GM21786 (cell line): ENCODE data around the gene CACNG5.

Experiments
- ATAC-seq: cut with Tn5 transposase; IDR thresholded peaks from one replicate; pipeline ENCODE4 v1.9.1; 2021; ENCODE audit not compliant: unreplicated experiment

CACNG5 gene

DNA sequence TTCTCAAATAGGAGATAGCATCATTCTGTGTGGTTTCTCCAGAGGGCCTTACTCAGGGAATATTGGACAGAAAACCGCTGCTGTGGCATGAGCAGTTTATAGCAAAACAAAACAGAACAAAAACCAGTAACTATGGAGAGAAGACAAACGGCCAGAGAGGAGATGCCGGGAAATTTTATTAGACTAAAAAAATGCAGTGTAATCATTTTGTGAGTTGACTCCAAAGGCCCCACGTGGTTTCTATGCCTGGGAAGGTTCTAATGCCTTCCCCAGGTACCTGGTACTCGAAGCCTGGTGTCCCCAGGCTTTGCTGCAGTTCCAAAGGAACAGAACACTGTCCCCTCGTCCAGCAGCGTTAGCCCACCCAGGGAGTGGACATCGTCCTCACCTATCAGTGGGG lies 12.9 kb upstream of the CACNG5 start:
- no peak for ATAC-seq

DNA sequence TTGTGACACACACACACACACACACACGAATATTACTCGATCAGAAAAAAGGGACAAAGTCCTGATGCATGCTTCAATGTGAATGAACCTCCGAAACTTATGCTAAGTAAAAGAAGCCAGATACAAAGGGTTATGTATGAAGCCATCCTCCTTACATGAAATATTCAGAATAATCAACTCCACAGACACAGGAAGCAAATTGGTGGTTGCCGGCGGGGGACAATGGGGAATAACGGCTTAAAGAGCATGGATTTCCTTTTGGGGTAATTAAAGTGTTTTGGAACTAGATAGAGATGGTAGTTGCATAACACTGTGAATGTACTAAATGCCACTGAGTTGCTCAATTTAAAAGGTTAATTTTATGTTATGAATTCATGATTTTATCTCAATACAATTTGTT lies 8.1 kb upstream of the CACNG5 start:
- ATAC-seq: no peak

DNA sequence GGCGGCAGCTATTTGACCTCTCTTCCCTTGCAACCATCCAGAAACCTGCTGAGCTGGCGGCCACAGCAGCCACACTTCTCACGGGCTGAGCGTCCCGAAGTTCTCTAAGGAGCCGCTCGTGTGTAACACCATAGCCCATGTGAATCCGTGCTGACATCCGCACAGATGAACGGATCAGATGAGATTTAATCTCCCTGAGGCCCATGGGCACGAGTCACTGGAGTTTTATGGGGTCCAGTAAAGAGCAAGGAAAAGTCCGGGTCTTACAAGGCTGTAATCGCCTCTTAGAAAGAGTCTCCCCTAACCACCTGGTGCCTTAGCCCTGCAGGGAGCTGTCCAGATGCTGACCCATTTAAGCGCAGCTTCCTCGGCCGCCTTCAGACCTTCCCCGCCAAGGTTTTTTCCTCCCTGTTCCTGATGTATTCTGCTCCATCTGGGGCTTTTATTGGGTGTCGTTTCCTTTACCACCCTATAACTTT lies 5.5 kb upstream of the CACNG5 start:
- no peak for ATAC-seq

DNA sequence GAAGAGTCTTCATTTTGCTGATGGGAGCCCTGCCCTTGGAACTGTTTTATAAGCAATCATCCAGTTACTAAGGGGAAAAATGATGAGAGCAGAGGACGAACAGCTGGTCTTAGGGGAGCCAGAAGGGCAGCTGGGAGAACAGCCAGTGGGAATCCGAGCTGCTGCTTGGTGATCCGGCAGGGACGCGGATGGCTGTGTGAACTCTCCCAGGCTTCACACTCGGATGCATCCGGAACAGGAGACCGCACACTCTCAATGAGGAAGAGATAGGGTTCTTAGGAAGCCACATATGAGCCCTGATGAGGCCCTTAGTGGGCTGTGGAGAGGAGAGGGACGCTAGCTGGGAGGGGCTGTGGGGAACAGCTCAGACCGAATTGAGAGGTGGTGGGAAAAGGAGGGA lies 5.0 kb upstream of the CACNG5 start:
- no peak for ATAC-seq

DNA sequence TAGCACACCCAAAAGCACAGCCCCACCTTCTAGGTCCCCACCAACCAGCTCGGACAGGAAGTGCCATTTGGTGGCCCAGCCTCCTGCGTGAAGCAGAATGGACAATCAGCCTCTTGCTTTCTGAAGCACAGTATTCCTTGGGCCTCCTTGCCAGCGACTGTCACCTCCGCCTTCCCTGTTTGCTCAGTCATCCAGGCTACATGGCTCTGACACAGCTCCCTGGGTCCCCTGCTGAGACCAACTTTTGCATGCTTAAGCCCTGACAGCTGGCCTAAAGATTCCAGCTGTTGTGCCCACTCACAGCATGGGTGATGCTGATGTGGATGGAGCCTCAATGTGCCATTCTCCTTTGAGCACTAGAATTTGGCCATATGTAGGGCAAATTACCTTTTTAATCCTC lies 4.5 kb upstream of the CACNG5 start:
- no peak for ATAC-seq

DNA sequence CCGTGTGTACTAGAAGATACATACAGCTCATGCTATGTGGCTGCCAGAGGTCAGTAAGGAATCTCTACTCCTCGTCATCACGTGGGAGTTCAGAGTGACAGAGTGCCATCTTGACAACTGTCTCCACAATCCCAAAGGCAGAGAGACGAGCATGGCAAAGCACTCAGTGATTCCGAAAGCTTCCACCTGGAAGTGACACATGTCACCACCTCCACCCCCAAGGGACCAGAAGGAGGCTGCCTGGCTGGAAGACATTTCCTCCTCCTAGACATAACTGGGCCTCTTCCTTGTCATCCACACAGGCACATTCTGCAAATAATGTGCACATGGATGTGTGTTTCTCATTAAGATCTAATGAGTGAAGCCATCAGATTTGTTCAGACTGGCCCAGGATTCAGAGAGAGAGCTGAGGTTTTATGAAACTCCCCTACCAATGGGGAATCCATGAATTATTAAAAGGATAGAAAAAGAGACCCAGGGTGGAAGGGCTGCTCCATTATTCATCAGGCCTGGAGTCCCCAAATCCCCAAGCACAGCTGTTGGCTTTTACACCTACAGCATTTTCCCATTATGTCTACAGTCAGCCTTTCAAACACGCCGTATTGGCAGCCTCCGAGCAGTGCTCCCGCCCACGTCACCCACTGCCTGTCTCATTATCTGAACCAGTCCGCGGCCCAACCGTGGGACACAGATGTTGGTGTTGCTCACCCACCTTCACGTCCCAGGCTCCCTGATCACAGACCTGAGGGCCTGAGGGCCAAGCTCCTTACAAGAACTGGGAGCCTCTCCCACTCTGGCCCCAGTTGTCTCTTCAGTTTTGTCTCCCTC lies 3.3 kb upstream of the CACNG5 start:
- no peak for ATAC-seq

DNA sequence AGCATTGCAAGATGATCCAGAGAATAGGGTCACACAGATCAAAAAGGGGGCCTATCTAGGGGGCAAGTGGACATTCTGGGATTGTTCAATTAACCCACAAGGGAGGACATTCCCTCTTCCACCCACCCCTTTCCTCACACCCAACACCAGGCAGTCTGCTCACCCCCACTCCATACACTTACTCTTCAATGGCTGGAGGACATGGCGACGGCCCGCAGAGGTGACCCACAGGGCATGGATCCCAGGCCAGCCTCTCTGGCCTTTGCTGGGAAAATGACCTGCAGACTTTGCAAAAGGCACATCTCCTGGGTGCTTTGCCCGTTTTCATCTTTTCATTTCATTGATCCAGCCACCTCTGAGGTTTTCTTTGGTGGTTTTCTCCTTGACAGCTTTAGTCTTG lies 1.7 kb upstream of the CACNG5 start:
- no peak for ATAC-seq

DNA sequence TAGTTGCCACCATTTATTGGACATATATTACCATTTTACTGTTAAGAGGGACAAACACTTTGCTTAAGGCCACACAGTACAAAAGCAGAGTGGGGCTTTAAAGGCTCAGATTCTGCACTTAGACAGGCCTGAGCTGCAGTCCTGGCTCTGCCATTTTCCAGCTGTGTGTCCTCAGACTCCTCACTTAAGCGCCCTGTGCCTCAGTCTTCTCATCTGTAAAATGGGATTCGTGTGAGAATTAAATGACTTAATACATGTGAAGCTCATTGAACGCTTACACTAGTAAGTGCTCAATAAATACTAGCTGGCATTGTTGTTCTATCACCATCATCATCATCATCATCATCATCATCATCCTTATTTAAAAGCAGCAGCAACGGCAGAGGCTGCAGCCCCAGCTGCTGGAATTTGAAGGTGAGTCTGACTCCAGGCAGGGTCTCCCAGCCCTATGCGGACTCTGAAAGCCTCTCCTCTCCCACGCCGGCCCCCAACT lies 445 bp upstream of the CACNG5 start:
- no peak for ATAC-seq

DNA sequence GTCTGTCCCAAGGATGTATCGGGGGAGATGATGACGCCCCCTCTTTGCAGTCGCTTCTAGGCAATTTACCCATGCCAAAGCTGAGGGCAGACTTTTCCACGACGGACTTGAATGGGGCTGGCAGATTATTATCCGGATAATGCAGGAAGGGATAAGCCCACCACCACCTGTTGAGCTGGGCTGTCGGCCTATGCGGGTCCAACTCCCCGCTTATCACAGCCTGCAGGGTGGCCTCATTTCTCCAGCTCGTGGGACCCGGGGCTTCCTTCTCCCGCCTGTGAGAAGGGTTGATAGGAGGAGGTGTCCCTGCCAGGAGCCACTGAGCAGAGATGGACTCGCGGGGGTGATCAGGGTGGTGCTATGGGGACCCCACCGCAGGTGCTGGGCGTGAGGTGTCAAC lies 559 bp downstream of the CACNG5 start:
- no peak for ATAC-seq

DNA sequence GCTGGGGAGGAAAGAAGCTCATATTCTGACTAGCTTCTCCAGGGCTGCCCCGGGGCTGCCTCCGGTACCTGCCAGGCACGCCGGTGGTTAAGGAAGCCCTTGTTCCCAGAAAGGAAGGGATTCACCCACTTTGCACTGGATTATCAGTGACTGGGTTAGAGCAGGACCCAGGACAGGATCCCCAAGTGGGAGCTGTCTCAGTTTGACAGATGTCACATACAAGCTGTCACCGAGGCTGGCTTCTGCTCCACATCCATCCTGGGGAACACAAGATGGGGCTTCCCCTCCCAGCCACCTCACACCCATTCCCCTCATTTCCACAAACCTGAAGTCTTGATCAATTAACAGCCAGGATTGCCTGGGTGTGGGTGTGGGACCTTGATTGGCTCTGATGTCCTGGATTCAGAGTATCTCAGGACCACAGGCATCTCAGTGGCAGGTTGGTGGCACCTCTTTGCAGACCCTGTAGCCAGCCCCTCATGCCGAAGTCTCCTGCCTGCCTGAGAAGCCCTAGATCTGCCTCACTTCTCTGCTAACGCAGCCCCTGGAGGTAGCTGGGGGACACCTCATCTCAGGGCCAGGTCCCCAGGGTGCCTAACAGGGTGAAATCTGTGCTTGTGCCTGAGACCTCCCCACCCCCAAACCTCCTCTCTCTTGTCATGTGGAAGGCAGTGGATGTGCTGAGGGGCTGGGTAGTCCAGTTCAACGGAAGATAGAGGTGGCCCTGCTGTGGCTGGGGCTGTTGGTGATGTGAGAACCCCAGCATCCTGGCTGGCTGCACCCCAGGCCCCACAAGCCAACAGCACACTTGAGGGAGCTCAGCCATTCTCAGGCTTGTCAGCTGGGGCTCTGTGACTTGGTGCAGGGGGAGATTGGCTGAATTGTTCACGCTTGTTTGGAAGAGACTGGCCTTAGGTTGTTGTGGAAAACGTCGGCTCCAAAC lies 1.4 kb downstream of the CACNG5 start:
- ATAC-seq: no peak

DNA sequence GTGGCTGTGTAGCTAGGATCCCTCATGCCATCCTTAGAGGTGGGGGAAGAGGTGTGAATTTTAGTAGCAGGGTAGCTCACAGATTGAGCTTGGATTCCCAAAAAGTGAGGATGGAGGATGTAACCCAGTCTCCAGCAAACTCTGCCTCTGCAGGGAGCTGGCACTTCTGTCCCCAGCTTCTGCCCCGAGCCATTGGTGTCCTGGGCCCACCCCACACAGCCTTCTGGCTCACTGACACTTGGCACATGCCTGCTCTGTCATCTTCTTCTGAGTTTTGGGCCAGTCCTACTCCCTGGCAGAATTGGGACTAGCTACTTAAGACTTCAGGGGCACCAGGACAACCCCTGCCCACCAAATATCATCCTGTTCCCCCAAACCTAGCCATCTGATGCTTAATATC lies 2.3 kb downstream of the CACNG5 start:
- ATAC-seq: no peak

DNA sequence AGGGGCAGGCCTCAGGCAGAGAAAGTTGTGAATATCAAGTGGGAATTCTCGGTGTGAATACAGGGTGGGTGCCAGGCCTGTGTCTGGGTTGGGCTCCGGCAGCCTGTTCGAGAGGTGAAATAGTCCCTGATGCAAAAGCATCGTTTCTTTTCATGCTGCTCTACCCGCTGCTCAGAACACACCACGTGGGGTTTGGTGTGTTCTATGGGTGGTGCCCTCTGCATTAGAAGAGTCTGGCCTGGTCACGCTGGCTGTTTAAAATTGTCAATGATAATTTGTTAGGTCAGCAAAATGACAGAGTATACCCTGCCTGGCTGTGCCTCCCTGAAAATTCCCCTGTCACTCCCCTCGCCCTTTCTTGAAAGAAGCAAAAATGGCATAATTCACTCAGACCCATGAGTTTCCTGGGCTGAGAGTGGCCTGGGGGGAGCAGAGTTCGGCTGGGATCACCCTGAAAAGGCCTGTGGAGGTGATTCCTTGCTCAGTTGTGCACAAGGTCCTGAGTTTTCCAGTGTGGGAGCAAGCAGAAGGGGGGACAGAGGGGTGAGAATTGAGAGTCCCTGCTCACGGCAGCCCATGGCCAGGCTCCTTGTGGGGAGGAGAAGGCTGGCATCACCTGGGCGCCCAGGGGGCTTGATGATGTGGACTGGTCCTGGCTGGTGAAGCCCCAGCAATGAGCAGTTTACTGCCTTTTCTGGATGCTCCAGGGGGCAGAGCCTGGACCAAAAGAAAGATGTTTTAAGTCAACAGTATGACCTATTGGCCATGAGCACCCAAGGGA lies 3.2 kb downstream of the CACNG5 start:
- ATAC-seq: no peak

DNA sequence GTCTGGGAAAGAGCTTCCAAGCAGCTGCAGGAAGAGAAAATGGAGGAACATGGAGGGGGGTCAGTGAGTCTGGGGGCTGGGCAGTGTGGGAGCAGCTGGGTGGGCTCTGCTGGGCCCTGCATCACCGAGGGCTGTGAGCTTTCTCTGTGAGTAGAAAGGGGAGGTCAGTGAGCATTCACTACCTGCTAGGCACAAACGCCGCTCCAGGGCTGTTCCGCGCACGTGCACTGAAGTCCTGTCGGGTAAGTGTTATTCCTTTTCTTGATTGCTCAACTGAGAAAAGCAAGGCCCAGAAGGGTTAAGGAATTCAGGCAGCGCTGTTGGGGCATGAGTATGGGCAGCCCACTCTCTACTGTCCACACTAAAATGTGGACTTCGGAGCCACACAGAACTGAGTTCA lies 4.7 kb downstream of the CACNG5 start:
- no peak for ATAC-seq

DNA sequence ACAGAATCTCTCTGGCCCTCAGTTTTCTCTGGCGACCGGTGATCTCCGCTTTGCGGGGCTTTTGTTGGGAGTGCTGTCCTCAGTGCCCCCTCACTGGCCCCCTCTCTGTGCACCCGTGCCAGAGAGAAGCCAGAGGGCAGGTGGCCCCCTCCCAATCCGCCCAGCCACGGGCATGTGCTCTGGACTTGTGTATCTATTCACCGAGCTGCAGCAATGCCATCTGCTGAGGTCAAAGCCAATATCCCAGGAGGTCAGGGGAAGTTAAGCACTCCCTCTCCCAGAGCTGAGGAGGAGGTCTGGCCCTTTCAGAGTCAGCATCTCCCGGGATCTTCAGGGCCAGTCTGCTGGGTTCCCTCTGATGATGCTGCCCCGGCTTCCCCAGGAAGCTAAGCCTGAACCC lies 5.1 kb downstream of the CACNG5 start:
- no peak for ATAC-seq

DNA sequence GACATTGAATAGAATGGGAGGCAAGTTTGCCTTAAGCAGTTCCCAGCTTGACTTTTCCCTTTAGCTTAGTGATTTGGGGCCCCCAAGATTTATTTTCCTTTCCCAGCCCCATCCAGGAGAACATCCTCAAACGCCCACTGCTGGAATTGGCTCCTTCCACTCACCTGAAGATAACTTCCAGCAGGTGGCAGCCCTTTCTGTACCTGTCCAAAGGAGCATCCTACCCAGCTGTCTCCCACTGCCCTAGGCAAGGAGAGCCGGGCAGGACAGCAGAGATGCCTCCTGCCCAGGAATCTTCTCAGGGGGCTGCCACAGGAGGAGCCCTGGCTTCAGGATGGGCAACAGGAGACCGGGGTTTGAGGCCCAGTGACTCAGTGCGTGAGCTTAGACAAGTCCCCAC lies 6.4 kb downstream of the CACNG5 start:
- ATAC-seq: no peak

DNA sequence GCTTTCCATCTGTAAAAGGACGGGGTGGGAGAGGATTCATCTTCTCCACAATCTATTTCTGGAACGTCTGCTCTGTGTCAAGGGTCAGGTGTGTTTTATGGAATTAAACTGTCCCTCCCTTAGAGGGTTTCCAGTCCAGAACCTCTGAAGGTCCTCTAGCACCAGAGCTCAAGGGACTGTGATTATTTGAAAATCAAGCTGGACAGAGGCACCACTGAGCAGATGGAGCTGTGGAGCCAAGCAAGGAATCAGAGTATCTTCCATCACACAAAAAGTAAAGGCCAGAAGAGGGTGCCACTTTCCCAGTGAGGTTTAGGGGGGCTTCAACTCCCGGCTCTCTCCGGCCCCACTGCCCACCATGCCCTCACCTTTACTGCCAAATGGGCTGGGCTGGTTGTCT lies 6.8 kb downstream of the CACNG5 start:
- no peak for ATAC-seq

DNA sequence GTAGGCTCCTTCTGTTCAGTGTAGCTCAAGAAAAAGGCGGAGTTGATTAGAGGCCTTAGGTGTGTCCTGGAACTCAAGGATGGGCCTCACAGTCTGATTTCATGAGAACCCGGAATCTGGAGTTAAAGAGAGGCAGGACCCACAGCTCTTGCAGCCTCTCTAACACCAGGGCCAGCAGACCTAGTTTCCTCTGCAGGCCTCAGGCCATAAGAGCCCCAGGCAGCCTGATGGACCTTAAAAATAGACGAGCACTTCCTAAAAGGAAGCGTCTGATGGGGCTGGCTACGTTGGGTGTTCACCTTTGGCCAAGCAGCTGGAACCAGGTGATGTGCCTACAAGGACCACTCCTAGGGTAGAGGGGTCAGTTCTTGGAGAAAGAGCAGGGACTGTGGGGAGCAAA lies 7.6 kb downstream of the CACNG5 start:
- ATAC-seq: no peak

DNA sequence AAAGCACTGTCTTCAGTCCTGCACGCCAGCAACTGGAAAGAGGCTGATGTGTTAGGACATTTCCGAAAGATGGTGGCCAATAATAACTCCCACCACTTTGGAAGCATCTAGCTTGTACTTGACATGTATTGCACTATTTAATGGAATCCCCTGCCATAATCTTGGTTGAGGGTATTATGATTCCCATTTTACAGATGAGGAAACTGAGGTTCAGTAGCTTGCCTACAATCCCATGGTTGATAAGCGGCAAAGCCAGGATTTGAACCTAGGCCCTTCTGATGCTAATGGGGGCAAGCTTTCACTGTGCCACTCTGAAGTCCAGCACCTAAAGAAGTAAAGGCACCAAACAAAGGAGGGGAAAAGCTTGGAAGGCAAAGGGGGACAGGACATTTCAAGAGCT lies 8.0 kb downstream of the CACNG5 start:
- no peak for ATAC-seq

DNA sequence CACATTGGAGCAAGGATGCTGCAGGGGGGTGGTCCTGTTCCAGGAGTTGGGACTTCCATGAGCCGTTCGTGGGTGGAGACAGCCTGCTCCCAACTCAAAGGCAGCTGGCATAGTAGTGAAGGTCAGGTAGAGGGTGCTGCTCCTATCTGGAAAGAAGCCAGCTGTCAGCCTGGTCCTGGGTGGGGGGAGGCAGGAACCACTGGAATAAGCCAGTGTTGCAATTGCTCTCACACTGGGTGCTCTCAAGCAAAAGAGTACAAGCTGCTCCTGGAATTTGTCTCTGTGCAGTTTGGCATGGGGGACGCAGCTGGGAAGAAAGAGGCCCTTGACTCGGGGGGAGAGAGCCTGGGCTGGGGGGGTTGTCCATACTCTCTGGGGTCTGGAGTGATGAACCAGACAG lies 8.7 kb downstream of the CACNG5 start:
- ATAC-seq: no peak

DNA sequence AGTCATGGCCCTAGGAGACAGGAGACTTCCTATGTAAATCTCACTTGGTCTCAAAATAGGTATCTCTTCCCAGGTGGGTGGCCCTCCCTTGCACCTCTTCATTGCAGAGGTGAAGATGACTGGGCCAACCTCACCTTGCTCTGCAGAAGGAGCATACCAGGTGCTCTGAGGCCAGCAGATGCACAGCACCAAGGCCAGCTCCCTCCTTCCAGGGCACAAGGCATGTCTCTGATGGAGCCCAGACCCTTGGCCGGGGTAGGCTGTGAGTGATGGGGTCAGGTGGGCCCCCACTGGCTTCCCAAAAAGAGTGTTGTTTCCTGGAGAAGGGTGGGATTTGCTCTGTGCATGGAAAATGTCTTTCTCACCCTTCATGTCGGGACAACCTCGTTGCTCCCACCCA lies 12.8 kb downstream of the CACNG5 start:
- no peak for ATAC-seq

DNA sequence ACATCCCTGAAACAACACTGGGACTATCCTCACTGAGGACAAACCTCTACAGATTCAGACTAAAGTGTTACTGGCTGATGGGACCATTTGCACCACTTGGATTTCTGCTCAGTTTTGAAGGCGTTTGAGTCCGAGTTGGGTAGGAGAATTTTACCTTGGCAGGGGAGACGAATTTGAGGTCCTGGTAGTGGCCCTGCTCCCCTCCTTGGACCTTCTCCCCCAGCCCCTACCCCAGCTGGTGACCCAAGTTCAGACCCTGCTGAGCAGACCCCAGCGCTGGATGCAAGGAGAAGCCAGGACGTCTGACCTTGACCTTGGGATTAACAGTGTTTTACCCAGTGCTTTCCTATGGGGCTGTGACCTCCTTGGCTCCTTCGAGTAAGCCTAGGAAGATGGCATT lies 13.6 kb downstream of the CACNG5 start:
- ATAC-seq: no peak
